ENCODE data around the gene ATAD3A. TPM values are rescaled to one million over a fixed set of nuclear protein-coding genes. Genes with fewer than 3 reads are reported as not detected.

Gene ATAD3A
- total and polyA plus RNA-seq, 9 of the 15 experiments (the other 6 are each of a cell fraction or from before 2014, with no cell fraction given) = 0.10 to 173 (median 36.7) TPM

DNA sequence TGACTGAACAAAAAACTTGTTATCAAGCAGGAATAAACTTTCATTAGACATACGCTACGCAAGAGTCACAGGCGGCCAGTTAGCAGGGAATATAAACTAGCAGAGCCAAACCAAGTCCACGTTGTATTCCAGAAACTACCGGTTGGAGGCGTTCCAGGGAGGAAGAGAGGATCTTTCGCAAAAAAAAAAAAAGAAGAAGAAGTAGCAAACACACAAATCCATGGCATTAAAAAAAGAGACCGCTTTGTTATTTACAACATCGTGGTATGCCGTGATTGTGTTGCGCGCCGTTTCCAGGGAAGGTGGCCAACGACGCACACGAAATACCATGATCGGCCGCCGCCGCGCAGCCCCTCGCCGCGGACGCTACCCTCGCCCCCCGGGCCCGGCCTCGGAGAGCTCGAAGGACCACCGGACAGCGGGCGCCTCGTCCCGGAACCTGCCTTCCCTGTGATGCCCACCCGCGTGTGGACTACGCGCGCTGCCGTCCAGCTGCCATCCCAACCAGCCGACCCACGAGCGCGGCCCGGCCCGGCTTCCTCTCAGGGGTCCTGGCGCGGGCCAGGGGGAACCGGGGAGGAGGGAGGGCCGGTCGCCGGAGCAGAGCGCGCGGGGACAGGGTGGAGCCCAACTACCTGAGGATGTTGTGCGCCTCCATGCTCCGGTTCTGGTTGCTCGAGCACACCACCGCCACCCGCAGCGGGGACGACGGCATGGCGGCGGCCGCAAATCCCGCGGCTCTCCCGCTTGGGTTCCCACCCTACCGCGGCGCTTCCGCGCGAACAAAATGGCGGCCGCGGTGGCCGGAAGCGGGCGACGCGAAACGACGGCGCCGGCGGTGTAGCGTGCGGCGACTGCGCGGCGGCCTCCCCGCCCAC lies 62.1 kb downstream of the ATAD3A start (continued):
- TF ChIP-seq DNMT1 (IDR thresholded peaks at IDR 0.05) (no peak), ZFPM2 (CRISPR knock-in tag; IDR thresholded peaks at IDR 0.05) (0 out of 2 replicates have a peak, but pooled peaks have one; percentile 39), GTF2E2 (tag; IDR thresholded peaks at IDR 0.05) (peak; percentile 93), RAD21 (CRISPR knock-in tag; conservative IDR thresholded peaks at IDR 0.05 in 1 of 2, IDR thresholded peaks at IDR 0.05 in 1 of 2) (peak in 1 of 2 experiments; percentile 32; a peak in 2 of 4 replicates), LARP7 (IDR thresholded peaks at IDR 0.05) (peak; percentile 11; the same call in 1 of the 2 replicates), ZNF586 (CRISPR knock-in tag; conservative IDR thresholded peaks at IDR 0.05) (no peak), ZNF76 (CRISPR knock-in tag; IDR thresholded peaks at IDR 0.05; ENCODE audit: borderline replicate concordance) (no peak), BDP1 (IDR thresholded peaks at IDR 0.05; ENCODE audit: insufficient read depth, insufficient read length) (no peak), SMARCA5 (IDR thresholded peaks at IDR 0.05) (no peak), KLF1 (tag; IDR thresholded peaks at IDR 0.05) (no peak; the same call in 1 of the 2 replicates)
- TF ChIP-seq, protein P1, sequence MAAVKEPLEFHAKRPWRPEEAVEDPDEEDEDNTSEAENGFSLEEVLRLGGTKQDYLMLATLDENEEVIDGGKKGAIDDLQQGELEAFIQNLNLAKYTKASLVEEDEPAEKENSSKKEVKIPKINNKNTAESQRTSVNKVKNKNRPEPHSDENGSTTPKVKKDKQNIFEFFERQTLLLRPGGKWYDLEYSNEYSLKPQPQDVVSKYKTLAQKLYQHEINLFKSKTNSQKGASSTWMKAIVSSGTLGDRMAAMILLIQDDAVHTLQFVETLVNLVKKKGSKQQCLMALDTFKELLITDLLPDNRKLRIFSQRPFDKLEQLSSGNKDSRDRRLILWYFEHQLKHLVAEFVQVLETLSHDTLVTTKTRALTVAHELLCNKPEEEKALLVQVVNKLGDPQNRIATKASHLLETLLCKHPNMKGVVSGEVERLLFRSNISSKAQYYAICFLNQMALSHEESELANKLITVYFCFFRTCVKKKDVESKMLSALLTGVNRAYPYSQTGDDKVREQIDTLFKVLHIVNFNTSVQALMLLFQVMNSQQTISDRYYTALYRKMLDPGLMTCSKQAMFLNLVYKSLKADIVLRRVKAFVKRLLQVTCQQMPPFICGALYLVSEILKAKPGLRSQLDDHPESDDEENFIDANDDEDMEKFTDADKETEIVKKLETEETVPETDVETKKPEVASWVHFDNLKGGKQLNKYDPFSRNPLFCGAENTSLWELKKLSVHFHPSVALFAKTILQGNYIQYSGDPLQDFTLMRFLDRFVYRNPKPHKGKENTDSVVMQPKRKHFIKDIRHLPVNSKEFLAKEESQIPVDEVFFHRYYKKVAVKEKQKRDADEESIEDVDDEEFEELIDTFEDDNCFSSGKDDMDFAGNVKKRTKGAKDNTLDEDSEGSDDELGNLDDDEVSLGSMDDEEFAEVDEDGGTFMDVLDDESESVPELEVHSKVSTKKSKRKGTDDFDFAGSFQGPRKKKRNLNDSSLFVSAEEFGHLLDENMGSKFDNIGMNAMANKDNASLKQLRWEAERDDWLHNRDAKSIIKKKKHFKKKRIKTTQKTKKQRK (IDR thresholded peaks at IDR 0.05; ENCODE audit: borderline replicate concordance, low read depth, low read length) = no peak
- TF ChIP-seq, protein P2, sequence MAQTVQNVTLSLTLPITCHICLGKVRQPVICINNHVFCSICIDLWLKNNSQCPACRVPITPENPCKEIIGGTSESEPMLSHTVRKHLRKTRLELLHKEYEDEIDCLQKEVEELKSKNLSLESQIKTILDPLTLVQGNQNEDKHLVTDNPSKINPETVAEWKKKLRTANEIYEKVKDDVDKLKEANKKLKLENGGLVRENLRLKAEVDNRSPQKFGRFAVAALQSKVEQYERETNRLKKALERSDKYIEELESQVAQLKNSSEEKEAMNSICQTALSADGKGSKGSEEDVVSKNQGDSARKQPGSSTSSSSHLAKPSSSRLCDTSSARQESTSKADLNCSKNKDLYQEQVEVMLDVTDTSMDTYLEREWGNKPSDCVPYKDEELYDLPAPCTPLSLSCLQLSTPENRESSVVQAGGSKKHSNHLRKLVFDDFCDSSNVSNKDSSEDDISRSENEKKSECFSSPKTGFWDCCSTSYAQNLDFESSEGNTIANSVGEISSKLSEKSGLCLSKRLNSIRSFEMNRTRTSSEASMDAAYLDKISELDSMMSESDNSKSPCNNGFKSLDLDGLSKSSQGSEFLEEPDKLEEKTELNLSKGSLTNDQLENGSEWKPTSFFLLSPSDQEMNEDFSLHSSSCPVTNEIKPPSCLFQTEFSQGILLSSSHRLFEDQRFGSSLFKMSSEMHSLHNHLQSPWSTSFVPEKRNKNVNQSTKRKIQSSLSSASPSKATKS (CRISPR knock-in tag; IDR thresholded peaks at IDR 0.05) = no peak
- TF ChIP-seq, protein P3, sequence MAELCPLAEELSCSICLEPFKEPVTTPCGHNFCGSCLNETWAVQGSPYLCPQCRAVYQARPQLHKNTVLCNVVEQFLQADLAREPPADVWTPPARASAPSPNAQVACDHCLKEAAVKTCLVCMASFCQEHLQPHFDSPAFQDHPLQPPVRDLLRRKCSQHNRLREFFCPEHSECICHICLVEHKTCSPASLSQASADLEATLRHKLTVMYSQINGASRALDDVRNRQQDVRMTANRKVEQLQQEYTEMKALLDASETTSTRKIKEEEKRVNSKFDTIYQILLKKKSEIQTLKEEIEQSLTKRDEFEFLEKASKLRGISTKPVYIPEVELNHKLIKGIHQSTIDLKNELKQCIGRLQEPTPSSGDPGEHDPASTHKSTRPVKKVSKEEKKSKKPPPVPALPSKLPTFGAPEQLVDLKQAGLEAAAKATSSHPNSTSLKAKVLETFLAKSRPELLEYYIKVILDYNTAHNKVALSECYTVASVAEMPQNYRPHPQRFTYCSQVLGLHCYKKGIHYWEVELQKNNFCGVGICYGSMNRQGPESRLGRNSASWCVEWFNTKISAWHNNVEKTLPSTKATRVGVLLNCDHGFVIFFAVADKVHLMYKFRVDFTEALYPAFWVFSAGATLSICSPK (IDR thresholded peaks at IDR 0.05; ENCODE audit: borderline replicate concordance) = no peak
- TF ChIP-seq, protein P4, sequence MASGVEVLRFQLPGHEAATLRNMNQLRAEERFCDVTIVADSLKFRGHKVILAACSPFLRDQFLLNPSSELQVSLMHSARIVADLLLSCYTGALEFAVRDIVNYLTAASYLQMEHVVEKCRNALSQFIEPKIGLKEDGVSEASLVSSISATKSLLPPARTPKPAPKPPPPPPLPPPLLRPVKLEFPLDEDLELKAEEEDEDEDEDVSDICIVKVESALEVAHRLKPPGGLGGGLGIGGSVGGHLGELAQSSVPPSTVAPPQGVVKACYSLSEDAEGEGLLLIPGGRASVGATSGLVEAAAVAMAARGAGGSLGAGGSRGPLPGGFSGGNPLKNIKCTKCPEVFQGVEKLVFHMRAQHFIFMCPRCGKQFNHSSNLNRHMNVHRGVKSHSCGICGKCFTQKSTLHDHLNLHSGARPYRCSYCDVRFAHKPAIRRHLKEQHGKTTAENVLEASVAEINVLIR (CRISPR knock-in tag; IDR thresholded peaks at IDR 0.05) = no peak
- TF ChIP-seq, protein P5, sequence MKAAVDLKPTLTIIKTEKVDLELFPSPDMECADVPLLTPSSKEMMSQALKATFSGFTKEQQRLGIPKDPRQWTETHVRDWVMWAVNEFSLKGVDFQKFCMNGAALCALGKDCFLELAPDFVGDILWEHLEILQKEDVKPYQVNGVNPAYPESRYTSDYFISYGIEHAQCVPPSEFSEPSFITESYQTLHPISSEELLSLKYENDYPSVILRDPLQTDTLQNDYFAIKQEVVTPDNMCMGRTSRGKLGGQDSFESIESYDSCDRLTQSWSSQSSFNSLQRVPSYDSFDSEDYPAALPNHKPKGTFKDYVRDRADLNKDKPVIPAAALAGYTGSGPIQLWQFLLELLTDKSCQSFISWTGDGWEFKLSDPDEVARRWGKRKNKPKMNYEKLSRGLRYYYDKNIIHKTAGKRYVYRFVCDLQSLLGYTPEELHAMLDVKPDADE (conservative IDR thresholded peaks at IDR 0.05; ENCODE audit: control insufficient read depth, low read depth, low read length) = peak; percentile 89; the same call in 1 of the 2 replicates
- TF ChIP-seq, protein P6, sequence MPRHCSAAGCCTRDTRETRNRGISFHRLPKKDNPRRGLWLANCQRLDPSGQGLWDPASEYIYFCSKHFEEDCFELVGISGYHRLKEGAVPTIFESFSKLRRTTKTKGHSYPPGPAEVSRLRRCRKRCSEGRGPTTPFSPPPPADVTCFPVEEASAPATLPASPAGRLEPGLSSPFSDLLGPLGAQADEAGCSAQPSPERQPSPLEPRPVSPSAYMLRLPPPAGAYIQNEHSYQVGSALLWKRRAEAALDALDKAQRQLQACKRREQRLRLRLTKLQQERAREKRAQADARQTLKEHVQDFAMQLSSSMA (CRISPR knock-in tag; IDR thresholded peaks at IDR 0.05) = no peak

Data from K562 (cell line).